ENCODE results near the gene NFATC1.

Gene NFATC1

DNA sequence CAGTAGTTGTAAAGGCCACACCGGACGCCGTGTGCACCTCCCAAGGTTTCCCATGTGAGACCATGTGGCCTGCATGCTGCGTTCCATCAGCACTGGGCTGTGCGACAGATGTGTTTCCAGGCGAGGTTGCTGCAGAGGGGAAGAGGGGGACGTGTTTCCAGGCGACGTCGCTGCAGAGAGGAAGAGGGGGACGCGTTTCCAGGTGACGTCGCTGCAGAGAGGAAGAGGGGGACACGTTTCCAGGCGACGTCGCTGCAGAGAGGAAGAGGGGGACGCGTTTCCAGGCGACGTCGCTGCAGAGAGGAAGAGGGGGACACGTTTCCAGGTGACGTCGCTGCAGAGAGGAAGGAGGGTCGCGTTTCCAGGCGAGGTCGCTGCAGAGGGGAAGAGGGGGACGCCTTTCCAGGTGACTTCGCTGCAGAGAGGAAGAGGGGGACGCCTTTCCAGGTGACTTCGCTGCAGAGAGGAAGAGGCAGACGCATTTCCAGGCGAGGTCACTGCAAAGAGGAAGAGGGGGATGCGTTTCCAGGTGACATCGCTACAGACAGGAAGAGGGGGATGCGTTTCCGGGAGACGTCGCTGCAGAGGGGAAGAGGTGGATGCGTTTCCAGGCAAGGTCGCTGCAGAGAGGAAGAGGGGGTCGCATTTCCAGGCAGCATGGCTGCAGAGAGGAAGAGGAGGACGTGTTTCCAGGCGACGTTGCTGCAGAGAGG, 24.5 kb downstream of the NFATC1 start:
- no peak overlapping the region for H3K4me3 ChIP-seq (ENCODE audit: low read depth, low read length)
- TF ChIP-seq, protein P1, sequence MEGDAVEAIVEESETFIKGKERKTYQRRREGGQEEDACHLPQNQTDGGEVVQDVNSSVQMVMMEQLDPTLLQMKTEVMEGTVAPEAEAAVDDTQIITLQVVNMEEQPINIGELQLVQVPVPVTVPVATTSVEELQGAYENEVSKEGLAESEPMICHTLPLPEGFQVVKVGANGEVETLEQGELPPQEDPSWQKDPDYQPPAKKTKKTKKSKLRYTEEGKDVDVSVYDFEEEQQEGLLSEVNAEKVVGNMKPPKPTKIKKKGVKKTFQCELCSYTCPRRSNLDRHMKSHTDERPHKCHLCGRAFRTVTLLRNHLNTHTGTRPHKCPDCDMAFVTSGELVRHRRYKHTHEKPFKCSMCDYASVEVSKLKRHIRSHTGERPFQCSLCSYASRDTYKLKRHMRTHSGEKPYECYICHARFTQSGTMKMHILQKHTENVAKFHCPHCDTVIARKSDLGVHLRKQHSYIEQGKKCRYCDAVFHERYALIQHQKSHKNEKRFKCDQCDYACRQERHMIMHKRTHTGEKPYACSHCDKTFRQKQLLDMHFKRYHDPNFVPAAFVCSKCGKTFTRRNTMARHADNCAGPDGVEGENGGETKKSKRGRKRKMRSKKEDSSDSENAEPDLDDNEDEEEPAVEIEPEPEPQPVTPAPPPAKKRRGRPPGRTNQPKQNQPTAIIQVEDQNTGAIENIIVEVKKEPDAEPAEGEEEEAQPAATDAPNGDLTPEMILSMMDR (IDR thresholded peaks at IDR 0.05; ENCODE audit: low read depth, low read length): no peak

DNA sequence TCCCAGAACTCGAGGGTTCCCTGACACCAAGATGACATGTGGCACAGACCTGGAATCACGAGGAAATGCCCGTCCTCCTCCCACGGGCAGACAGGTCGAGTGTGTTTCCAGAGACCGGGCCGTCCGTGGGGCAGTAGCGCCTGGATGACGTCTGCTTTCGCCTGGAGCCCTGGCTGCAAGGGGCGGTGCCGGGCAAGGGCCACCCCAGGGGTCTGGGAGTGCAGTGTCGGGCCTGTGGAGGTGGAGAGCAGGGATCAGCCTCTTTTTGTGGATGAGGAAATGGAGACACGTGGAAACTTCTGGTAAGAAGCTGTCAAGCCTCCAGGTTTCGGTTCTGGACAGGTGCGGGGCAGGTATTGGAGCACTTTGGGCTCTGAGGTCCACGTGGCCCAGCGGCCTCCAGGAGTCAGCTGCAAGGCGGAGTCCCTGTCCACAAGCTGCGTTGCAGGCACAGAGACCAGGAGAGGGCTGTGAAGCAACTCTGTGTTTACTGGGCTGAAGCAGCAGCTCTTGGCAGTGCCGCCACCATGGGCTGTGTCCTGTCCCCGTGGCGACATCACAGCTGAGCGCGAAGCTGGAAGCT, 25.6 kb downstream of the NFATC1 start:
- H3K4me3 ChIP-seq (ENCODE audit: low read depth, low read length): no peak overlapping the region
- TF ChIP-seq, protein P1 (IDR thresholded peaks at IDR 0.05; ENCODE audit: low read depth, low read length): no peak

DNA sequence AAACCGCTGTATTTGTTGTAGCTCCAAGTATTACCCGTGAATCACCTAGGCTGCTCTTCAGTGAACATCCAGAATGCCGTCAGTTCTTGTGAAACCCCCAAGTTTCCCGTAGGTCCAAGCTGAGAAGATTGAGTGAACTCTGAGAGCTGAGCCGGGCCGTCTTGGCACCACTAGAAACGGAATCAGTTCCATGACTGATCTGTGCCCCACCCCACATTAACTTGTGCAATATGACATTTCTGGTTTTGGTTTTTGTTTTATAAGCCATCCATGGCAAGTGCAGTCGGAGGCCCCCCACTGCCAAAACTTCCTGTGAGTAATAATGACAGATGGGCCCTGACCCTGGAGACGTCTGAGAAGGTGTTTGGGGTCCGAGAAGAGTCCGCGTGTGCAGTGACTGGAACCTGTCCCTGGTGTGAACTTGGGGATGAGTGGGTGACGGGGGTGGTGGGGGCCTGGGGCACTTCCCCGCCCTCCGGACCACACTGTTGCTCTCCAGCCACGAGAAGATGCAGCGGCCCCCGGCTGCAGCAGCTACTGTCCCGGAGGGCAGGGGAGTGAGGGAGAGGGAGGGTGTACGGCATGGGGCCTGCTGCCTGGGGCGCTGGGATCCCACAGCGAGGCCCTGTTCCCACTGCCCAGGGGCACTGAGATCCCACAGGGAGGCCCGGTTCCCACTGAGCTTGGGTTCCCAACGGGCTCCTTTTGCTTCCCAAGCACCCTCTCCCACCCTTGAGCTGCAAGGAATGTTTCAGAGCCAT, 26.5 kb downstream of the NFATC1 start:
- TF ChIP-seq, protein P1 (IDR thresholded peaks at IDR 0.05; ENCODE audit: low read depth, low read length): no peak
- H3K4me3 ChIP-seq (ENCODE audit: low read depth, low read length): no peak overlapping the region

DNA sequence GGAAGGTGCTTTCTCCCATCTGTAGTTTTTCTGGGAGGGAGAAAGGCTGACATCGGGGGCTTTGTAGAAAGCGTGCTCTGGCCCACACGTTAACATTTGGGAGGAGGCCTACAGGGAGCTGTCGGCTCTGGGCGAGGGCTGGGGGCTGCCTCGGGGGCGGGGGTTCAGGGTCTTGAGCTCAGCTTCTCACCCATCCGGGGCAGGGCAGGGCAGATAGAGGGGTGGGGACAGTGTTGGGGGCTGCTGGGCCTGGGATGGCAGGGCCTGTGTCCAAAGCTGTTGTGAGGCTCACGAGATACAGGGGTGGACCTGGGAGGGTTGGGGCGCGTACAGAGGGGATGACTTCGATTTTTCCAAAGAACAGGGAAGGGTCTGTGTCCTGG, 27.0 kb downstream of the NFATC1 start:
- TF ChIP-seq, protein P1 (IDR thresholded peaks at IDR 0.05; ENCODE audit: low read depth, low read length): no peak
- no peak overlapping the region for H3K4me3 ChIP-seq (ENCODE audit: low read depth, low read length)

DNA sequence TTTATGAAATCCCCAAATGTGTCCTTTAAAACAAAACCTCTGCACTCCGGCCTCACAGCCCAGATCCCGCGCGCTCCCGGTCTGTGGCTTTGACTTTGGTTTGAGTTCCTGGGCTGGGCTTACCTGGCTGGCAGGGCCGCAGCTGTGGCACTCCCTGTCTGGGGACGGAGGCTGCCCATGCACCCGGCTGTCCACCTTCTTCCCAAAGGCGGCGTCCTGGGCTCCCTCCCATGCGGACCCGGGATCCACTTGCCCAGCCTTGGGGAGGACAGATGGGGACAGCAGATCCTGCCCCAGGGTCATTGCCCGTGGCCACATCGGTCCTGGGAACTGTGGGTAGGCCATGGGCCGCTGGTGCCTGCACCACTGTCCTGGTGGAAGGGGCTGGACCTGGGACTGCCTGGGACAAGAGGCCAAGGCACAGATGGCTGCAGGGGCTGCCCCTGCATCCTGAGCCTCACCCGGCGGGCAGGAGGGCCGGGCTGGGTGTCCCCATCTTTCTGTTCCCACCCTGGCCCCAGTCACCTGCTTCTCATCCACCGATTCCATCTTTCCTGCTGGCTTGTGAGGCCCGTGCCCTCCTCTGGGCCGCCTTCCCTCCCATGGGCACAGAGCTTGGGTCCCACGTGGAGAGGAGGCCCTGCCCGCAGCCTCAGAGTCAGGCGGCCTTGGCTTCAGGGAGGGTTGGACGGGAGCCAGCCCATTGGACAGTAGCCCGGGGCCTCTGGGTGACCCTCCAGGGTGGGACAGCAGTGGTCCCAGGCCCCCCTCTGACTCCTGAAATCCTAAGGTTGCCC, 27.7 kb downstream of the NFATC1 start:
- H3K4me3 ChIP-seq (ENCODE audit: low read depth, low read length): no peak overlapping the region
- TF ChIP-seq, protein P1 (IDR thresholded peaks at IDR 0.05; ENCODE audit: low read depth, low read length): no peak

DNA sequence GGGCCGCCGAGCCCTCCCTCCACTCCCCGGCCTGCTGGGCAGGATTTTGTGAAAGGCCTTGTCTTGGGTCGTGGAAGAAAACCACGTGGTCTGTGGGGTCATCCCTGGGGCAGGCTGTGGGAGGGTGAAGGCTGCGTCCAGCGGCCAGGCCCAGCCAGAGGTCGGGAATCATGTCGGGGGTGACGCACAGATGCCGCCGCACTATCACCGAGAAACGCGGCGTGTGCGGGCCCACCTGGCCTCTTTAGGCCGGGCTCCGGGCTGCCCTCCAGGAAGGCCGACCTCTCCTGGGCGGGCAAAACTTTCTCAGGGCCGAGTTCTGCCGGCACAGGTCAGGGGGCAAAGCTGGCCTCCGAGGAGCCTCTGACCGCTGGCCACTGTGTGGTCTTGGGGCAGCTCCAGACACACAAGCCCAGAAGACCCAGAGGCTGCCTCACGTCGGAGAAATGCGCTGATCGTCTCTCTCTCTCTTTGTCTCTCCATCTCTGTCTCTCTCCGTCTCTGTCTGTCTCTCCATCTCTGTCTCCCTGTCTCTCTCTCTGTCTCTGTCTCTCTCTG, 28.4 kb downstream of the NFATC1 start:
- no peak overlapping the region for H3K4me3 ChIP-seq (ENCODE audit: low read depth, low read length)
- TF ChIP-seq, protein P1 (IDR thresholded peaks at IDR 0.05; ENCODE audit: low read depth, low read length): no peak
